Uterus (tissue), 2 donors: ENCODE results near the gene NRBF2.

Experiments
- CTCF ChIP-seq, 4 experiments: fragments of 200-600 bp in 2 of 4; fragments of 450-650 bp in 2 of 4; sonication (generic) in 2 of 4; IDR thresholded peaks; one replicate each; pipeline ENCODE4 v1.5.1; 2016 to 2019; ENCODE audit warnings: antibody characterized with exemption in 4 of 4, mild to moderate bottlenecking in 2 of 4, moderate library complexity in 1 of 4
- POLR2A ChIP-seq, 2 donors: fragments of 450-650 bp; IDR thresholded peaks; one replicate each; pipeline ENCODE4 v1.6.1; 2016; ENCODE audit warnings: antibody characterized with exemption in 2 of 2, mild to moderate bottlenecking in 1 of 2, moderate library complexity in 1 of 2

GRCh38 chr10:63201118-63201517 lies 68.0 kb downstream of the NRBF2 start:
- TF ChIP-seq CTCF (IDR thresholded peaks at IDR 0.05): no peak
- TF ChIP-seq POLR2A (IDR thresholded peaks at IDR 0.05): no peak
